GM12878 (cell line): Measurements from ENCODE around the gene OTULIN.

Experiments used
- CHD4 ChIP-seq: fragments of 200-600 bp; sonication (generic); IDR thresholded peaks from 2 replicates; pipeline ENCODE4 v1.6.1; 2016; ENCODE audit warnings: mild to moderate bottlenecking
- GABPA ChIP-seq: IDR thresholded peaks from 2 replicates; pipeline ENCODE4 v1.6.1; 2014; ENCODE audit warnings: antibody characterized with exemption, low read depth, mild to moderate bottlenecking, inconsistent platforms
- JUND ChIP-seq: IDR thresholded peaks from 2 replicates; pipeline ENCODE4 v1.6.1; 2012; ENCODE audit warnings: low read depth, mild to moderate bottlenecking, low read length, improper control_type of control experiment, moderate library complexity
- POLR2A ChIP-seq: IDR thresholded peaks from 2 replicates; pipeline ENCODE4 v1.6.1; 2011; ENCODE audit warnings: low read depth, mild to moderate bottlenecking, low read length
- POLR2AphosphoS5 ChIP-seq: IDR thresholded peaks from 2 replicates; pipeline ENCODE4 v1.6.1; 2011; ENCODE audit warnings: mild to moderate bottlenecking, low read length, inconsistent platforms
- RBBP5 ChIP-seq: fragments of 200-600 bp; sonication (generic); conservative IDR thresholded peaks from 2 replicates; pipeline ENCODE4 v1.6.1; 2016
- SRF ChIP-seq, 2 experiments: IDR thresholded peaks; 2 replicates each; pipeline ENCODE4 v1.6.1; 2011; ENCODE audit warnings: low read depth in 2 of 2, low read length in 2 of 2, mild to moderate bottlenecking in 1 of 2, moderate library complexity in 1 of 2
- SUZ12 ChIP-seq: fragments of 200-600 bp; sonication (generic); IDR thresholded peaks from one replicate; pipeline ENCODE4 v1.6.1; 2018; ENCODE audit warnings: antibody characterized with exemption, mild to moderate bottlenecking; ENCODE audit not compliant: unreplicated experiment
- YY1 ChIP-seq: IDR thresholded peaks from 2 replicates; pipeline ENCODE4 v1.6.1; 2011; ENCODE audit warnings: low read depth, mild to moderate bottlenecking, low read length
- TF ChIP-seq, protein P1 (sequence below): fragments of 450-650 bp; IDR thresholded peaks from 2 replicates; pipeline ENCODE4 v1.6.1; 2014; ENCODE audit warnings: mild to moderate bottlenecking
- TF ChIP-seq, protein P2 (sequence below), 3 experiments: IDR thresholded peaks in 2 of 3; conservative IDR thresholded peaks in 1 of 3; 2 replicates each; pipeline ENCODE4 v1.5.1; 2011; ENCODE audit warnings: low read depth in 3 of 3, low read length in 3 of 3, mild to moderate bottlenecking in 3 of 3, control low read depth in 2 of 3, moderate library complexity in 2 of 3, inconsistent platforms in 1 of 3, mixed read lengths in 1 of 3; ENCODE audit not compliant: control insufficient read depth in 2 of 3, insufficient read depth in 1 of 3; ENCODE audit errors: extremely low read depth in 1 of 3
- TF ChIP-seq, protein P3 (sequence below): IDR thresholded peaks from 2 replicates; pipeline ENCODE4 v1.6.1; 2012; ENCODE audit warnings: low read depth, low read length, improper control_type of control experiment

DNA sequence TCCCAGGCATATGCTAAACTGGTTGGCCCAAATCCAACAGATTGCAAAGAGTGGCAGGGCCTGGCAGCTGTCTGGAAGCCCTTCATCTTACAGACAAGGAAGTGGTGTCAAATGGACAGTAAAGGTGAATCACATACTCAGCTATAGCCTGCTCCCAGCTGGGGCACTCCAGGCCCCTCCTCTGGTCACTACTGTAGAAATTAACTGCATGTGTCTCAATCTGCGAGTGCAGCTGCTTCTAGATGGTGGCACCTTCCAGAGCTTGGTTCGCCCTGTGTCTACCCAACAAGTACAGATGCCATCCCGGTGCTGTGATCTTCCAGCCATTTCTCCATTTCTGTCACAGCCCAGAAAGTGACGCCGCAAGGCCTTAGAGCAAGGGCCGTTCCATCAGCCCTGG, 50.2 kb downstream of the OTULIN start:
- TF ChIP-seq, protein P1, sequence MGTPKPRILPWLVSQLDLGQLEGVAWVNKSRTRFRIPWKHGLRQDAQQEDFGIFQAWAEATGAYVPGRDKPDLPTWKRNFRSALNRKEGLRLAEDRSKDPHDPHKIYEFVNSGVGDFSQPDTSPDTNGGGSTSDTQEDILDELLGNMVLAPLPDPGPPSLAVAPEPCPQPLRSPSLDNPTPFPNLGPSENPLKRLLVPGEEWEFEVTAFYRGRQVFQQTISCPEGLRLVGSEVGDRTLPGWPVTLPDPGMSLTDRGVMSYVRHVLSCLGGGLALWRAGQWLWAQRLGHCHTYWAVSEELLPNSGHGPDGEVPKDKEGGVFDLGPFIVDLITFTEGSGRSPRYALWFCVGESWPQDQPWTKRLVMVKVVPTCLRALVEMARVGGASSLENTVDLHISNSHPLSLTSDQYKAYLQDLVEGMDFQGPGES = no peak
- TF ChIP-seq CHD4 = no peak
- no peak for TF ChIP-seq JUND
- TF ChIP-seq POLR2A = no peak
- TF ChIP-seq, protein P2, sequence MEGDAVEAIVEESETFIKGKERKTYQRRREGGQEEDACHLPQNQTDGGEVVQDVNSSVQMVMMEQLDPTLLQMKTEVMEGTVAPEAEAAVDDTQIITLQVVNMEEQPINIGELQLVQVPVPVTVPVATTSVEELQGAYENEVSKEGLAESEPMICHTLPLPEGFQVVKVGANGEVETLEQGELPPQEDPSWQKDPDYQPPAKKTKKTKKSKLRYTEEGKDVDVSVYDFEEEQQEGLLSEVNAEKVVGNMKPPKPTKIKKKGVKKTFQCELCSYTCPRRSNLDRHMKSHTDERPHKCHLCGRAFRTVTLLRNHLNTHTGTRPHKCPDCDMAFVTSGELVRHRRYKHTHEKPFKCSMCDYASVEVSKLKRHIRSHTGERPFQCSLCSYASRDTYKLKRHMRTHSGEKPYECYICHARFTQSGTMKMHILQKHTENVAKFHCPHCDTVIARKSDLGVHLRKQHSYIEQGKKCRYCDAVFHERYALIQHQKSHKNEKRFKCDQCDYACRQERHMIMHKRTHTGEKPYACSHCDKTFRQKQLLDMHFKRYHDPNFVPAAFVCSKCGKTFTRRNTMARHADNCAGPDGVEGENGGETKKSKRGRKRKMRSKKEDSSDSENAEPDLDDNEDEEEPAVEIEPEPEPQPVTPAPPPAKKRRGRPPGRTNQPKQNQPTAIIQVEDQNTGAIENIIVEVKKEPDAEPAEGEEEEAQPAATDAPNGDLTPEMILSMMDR (IDR thresholded peaks at IDR 0.05 in 2 of 3, conservative IDR thresholded peaks at IDR 0.05 in 1 of 3; ENCODE audit: control insufficient read depth in 2 of 3, extremely low read depth in 1 of 3, insufficient read depth in 1 of 3, low read depth in 3 of 3, low read length in 3 of 3) = no peak
- TF ChIP-seq, protein P3, sequence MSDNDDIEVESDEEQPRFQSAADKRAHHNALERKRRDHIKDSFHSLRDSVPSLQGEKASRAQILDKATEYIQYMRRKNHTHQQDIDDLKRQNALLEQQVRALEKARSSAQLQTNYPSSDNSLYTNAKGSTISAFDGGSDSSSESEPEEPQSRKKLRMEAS = no peak
- no peak for TF ChIP-seq SUZ12
- TF ChIP-seq POLR2AphosphoS5 = no peak
- TF ChIP-seq GABPA = no peak
- no peak for TF ChIP-seq YY1
- no peak for TF ChIP-seq RBBP5
- TF ChIP-seq SRF (IDR thresholded peaks at IDR 0.05; ENCODE audit: low read depth in 2 of 2, low read length in 2 of 2) = no peak
